H1 (cell line): ENCODE measurements around the gene CD79A. TPM values are rescaled to one million over a fixed set of nuclear protein-coding genes. Genes with fewer than 3 reads are reported as not detected.

Experiments
- CTCF ChIA-PET: fragments of 300-600 bp; sonication (Branson Sonifier 250); formaldehyde crosslinking; loops from one replicate; lab custom pipeline; 2021; ENCODE audit not compliant: partially characterized antibody; lab: Charles Lee
- POLR2A ChIA-PET: fragments of 300-600 bp; sonication (Branson Sonifier 250); formaldehyde crosslinking; loops from one replicate; lab custom pipeline; 2021; ENCODE audit warnings: inconsistent platforms; ENCODE audit not compliant: partially characterized antibody; lab: Charles Lee
- DNase-seq, 2 experiments: peaks; one replicate each; pipeline versions ENCODE4 v3.0.0 to v3.0.0-alpha.2; 2010 to 2022; ENCODE audit warnings: low spot score in 2 of 2, low read depth in 1 of 2, mixed read lengths in 1 of 2
- FAIRE-seq: peaks from 2 replicates; lab custom pipeline; 2011; peaks lifted over from hg19 to GRCh38; lab: Jason Lieb, UNC
- H2AFZ ChIP-seq: 2 replicates; pipeline ENCODE4 v1.8.1; 2012; ENCODE audit warnings: low read length, inconsistent platforms
- H2AK5ac ChIP-seq: 2 replicates; pipeline ENCODE4 v1.6.1; 2013; ENCODE audit warnings: low read depth, low read length
- H2BK120ac ChIP-seq: replicated peaks from 2 replicates; pipeline ENCODE3; 2013; ENCODE audit warnings: low read depth, low read length, inconsistent platforms
- H2BK12ac ChIP-seq: 2 replicates; pipeline ENCODE4 v1.6.1; 2013; ENCODE audit warnings: low read depth, low read length
- H2BK15ac ChIP-seq: 2 replicates; pipeline ENCODE4 v1.6.1; 2013; ENCODE audit warnings: low read length
- H2BK20ac ChIP-seq: 2 replicates; pipeline ENCODE4 v1.6.1; 2013; ENCODE audit warnings: low read length
- H2BK5ac ChIP-seq: 2 replicates; pipeline ENCODE4 v1.6.1; 2013; ENCODE audit warnings: low read depth, low read length
- H3K14ac ChIP-seq: 2 replicates; pipeline ENCODE4 v1.6.1; 2013; ENCODE audit warnings: inconsistent platforms; ENCODE audit not compliant: insufficient read length
- H3K18ac ChIP-seq: 2 replicates; pipeline ENCODE4 v1.6.1; 2013; ENCODE audit warnings: low read length; ENCODE audit errors: extremely low read depth
- H3K23ac ChIP-seq: 2 replicates; pipeline ENCODE4 v1.6.1; 2013; ENCODE audit warnings: inconsistent platforms; ENCODE audit not compliant: insufficient read length
- H3K23me2 ChIP-seq: 2 replicates; pipeline ENCODE4 v1.6.1; 2013; ENCODE audit warnings: low read depth, low read length
- H3K27ac ChIP-seq: 2 replicates; pipeline ENCODE4 v1.6.1; 2011; ENCODE audit warnings: low read depth, low read length, inconsistent platforms
- H3K27me3 ChIP-seq, 4 experiments: replicated peaks in 1 of 4; 1 replicate in 1 of 4; 2 replicates in 3 of 4; pipeline versions ENCODE4 v1.6.1 to v1.8.1; 2011 to 2013; ENCODE audit warnings: low read length in 3 of 4, mild to moderate bottlenecking in 3 of 4, inconsistent platforms in 2 of 4, mixed read lengths in 2 of 4, moderate library complexity in 1 of 4; ENCODE audit not compliant: control insufficient read depth in 3 of 4, insufficient read depth in 3 of 4; ENCODE audit errors: extremely low read depth in 1 of 4
- H3K36me3 ChIP-seq, 4 experiments: 2 replicates each; pipeline versions ENCODE4 v1.6.1 to v1.8.1; 2011 to 2013; ENCODE audit warnings: mild to moderate bottlenecking in 4 of 4, low read length in 3 of 4, moderate library complexity in 2 of 4, control low read depth in 1 of 4, inconsistent platforms in 1 of 4; ENCODE audit not compliant: insufficient read depth in 4 of 4, control insufficient read depth in 2 of 4
- H3K4ac ChIP-seq: replicated peaks from 2 replicates; pipeline ENCODE3; 2013; ENCODE audit warnings: low read length, low read depth, mixed read lengths, inconsistent platforms; ENCODE audit not compliant: insufficient read length
- H3K4me1 ChIP-seq, 4 experiments: replicated peaks in 1 of 4; 1 replicate in 1 of 4; 2 replicates in 3 of 4; pipeline versions ENCODE4 v1.6.1 to v1.8.1; 2011 to 2013; ENCODE audit warnings: low read length in 3 of 4, inconsistent platforms in 2 of 4, mixed read lengths in 1 of 4; ENCODE audit not compliant: insufficient read depth in 4 of 4, control insufficient read depth in 3 of 4
- H3K4me2 ChIP-seq, 2 experiments: 2 replicates each; pipeline versions ENCODE4 v1.6.1 to v1.8.1; 2011 to 2013; ENCODE audit warnings: low read depth in 2 of 2, low read length in 2 of 2, control low read depth in 1 of 2, inconsistent platforms in 1 of 2, mild to moderate bottlenecking in 1 of 2; ENCODE audit not compliant: insufficient read depth in 1 of 2
- H3K4me3 ChIP-seq, 4 experiments: fragments of 200-600, 300-600 bp in 1 of 4; sonication (generic), shearing (Covaris generic), sonication (Bioruptor Twin) in 1 of 4; 2 replicates each; pipeline versions ENCODE4 v1.5.1 to v1.8.1; 2011 to 2016; ENCODE audit warnings: low read length in 4 of 4, low read depth in 3 of 4, control low read depth in 2 of 4, inconsistent platforms in 2 of 4, mild to moderate bottlenecking in 2 of 4, mixed read lengths in 1 of 4, moderate library complexity in 1 of 4; ENCODE audit not compliant: insufficient read depth in 2 of 4; ENCODE audit errors: extremely low read depth in 1 of 4
- H3K56ac ChIP-seq: replicated peaks from 2 replicates; pipeline ENCODE3; 2013; ENCODE audit warnings: low read depth, mild to moderate bottlenecking, mixed read lengths, low read length, inconsistent platforms; ENCODE audit not compliant: insufficient read length
- H3K79me1 ChIP-seq: 2 replicates; pipeline ENCODE4 v1.6.1; 2013; ENCODE audit warnings: low read depth, low read length, control low read depth
- H3K79me2 ChIP-seq, 2 experiments: 2 replicates each; pipeline versions ENCODE4 v1.6.1 to v1.8.1; 2012 to 2013; ENCODE audit warnings: low read length in 2 of 2, mild to moderate bottlenecking in 2 of 2, inconsistent platforms in 1 of 2; ENCODE audit not compliant: insufficient read depth in 2 of 2, control insufficient read depth in 1 of 2
- H3K9ac ChIP-seq, 4 experiments: replicated peaks in 1 of 4; 1 replicate in 1 of 4; 2 replicates in 3 of 4; pipeline versions ENCODE4 v1.6.1 to v1.8.1; 2011 to 2013; ENCODE audit warnings: low read depth in 3 of 4, low read length in 3 of 4, control low read depth in 2 of 4, mild to moderate bottlenecking in 2 of 4, moderate library complexity in 2 of 4, inconsistent platforms in 1 of 4; ENCODE audit errors: extremely low read depth in 1 of 4
- H3K9me3 ChIP-seq, 2 experiments: 2 replicates each; pipeline versions ENCODE4 v1.6.1 to v1.8.1; 2012 to 2013; ENCODE audit warnings: mild to moderate bottlenecking in 2 of 2, moderate library complexity in 2 of 2, control low read depth in 1 of 2, inconsistent platforms in 1 of 2, low read depth in 1 of 2, low read length in 1 of 2, mixed read lengths in 1 of 2; ENCODE audit not compliant: insufficient read depth in 2 of 2
- H4K20me1 ChIP-seq, 2 experiments: replicated peaks in 1 of 2; 2 replicates each; pipeline versions ENCODE3 to v1.8.1; 2011 to 2013; ENCODE audit warnings: inconsistent platforms in 2 of 2, low read length in 2 of 2, mild to moderate bottlenecking in 1 of 2; ENCODE audit not compliant: insufficient read depth in 2 of 2, control insufficient read depth in 1 of 2
- H4K5ac ChIP-seq: 2 replicates; pipeline ENCODE4 v1.6.1; 2013; ENCODE audit warnings: low read length, low read depth, mixed read lengths, inconsistent platforms; ENCODE audit not compliant: insufficient read length
- H4K8ac ChIP-seq: 2 replicates; pipeline ENCODE4 v1.8.0; 2013; ENCODE audit warnings: mild to moderate bottlenecking, moderate library complexity, low read length, inconsistent platforms; ENCODE audit not compliant: insufficient read depth; ENCODE audit errors: extremely low read depth
- H4K91ac ChIP-seq: replicated peaks from 2 replicates; pipeline ENCODE3; 2013; ENCODE audit warnings: low read length, mixed read lengths, inconsistent platforms; ENCODE audit not compliant: insufficient read length
- CBX8 ChIP-seq: fragments of 300-800, 300-1000 bp; sonication (generic); IDR thresholded peaks from 2 replicates; pipeline ENCODE4 v1.7.1; 2016; ENCODE audit warnings: low read depth, low read length, borderline replicate concordance
- GTF2F1 ChIP-seq: IDR thresholded peaks from 2 replicates; pipeline ENCODE4 v1.6.1; 2012; ENCODE audit warnings: low read depth, low read length, improper control_type of control experiment, borderline replicate concordance
- HDAC6 ChIP-seq: IDR thresholded peaks from one replicate; pipeline ENCODE4 v1.7.1; 2012; ENCODE audit warnings: low read depth, mild to moderate bottlenecking, inconsistent platforms, low read length, moderate library complexity
- NRF1 ChIP-seq: IDR thresholded peaks from 2 replicates; pipeline ENCODE4 v1.6.1; 2011; ENCODE audit warnings: mild to moderate bottlenecking, low read depth, low read length, improper control_type of control experiment
- POLR2A ChIP-seq, 2 experiments: IDR thresholded peaks; 1 replicate in 1 of 2; 2 replicates in 1 of 2; pipeline ENCODE4 v1.6.1; 2011; ENCODE audit warnings: low read depth in 2 of 2, low read length in 2 of 2, mild to moderate bottlenecking in 2 of 2; ENCODE audit errors: control extremely low read depth in 1 of 2
- RNF2 ChIP-seq: fragments of 200-900, 300-1000 bp; sonication (generic); IDR thresholded peaks from 2 replicates; pipeline ENCODE4 v1.7.1; 2016; ENCODE audit warnings: borderline replicate concordance, low read depth, mild to moderate bottlenecking, antibody characterized with exemption, low read length; ENCODE audit not compliant: poor library complexity, severe bottlenecking; ENCODE audit errors: missing control alignments
- SIX5 ChIP-seq: IDR thresholded peaks from 2 replicates; pipeline ENCODE4 v1.6.1; 2011; ENCODE audit warnings: mild to moderate bottlenecking, low read depth, low read length
- SUZ12 ChIP-seq: fragments of 200-600 bp; sonication (generic); IDR thresholded peaks from 2 replicates; pipeline ENCODE4 v1.6.1; 2012; ENCODE audit warnings: mild to moderate bottlenecking, inconsistent platforms, low read length, moderate library complexity, mixed read lengths
- TAF7 ChIP-seq: optimal IDR thresholded peaks from 2 replicates; pipeline ENCODE3; 2011; ENCODE audit warnings: low read depth, mild to moderate bottlenecking, inconsistent platforms, low read length, moderate library complexity, borderline replicate concordance
- WGBS, 2 experiments: shearing (Covaris generic) in 1 of 2; methylation state at CpG; one replicate each; pipeline versions ENCODE4 v1.1.6 to v1.1.7; 2013 to 2015; ENCODE audit warnings: low lambda C conversion rate in 2 of 2, mixed read lengths in 2 of 2, inconsistent platforms in 1 of 2, low coverage in 1 of 2, missing lambda C conversion rate in 1 of 2; ENCODE audit not compliant: insufficient replicate concordance in 2 of 2, insufficient coverage in 1 of 2, insufficient read length in 1 of 2; ENCODE audit errors: extremely low coverage in 1 of 2, missing lambda C conversion rate in 1 of 2; 5-methylcytosine and 5-hydroxymethylcytosine counted together
- polyA plus RNA-seq, 7 experiments: library from polyadenylated mRNA; depleted of rRNA in 3 of 7; stranded (reverse) in 5 of 7; unstranded in 2 of 7; fragments of >200 nt in 5 of 7; fragments of 200-250 nt in 2 of 7; gene quantifications; 1 replicate in 5 of 7; 2 replicates in 1 of 7; 4 replicates in 1 of 7; pipeline versions ENCODE4 v1.2.1 to v1.2.3, GENCODE V29; 2011 to 2013; ENCODE audit warnings: missing spikeins in 2 of 7, mixed read lengths in 2 of 7
- total RNA-seq: library from RNA; stranded (reverse); fragmentation: NEBNext Ultra II Directional; extraction: Animal tissue kit (Norgen Biotek cat#: 25700); gene quantifications from 2 replicates; pipeline ENCODE4 v1.2.1, GENCODE V29; 2021

CD79A gene
- total and polyA plus RNA-seq, 2 of the 8 experiments (the other 6 are each of a cell fraction or from before 2014, with no cell fraction given): 0.54 to 0.77 TPM

- no peak overlapping the region for H2BK15ac ChIP-seq
- H3K18ac ChIP-seq: no peak overlapping the region
- H3K9ac ChIP-seq: no peak overlapping the region
- H3K27me3 ChIP-seq: peaks cover 36 to 47% (median 44%) of the 10 kb centered on the region in 4 experiments
- peaks cover 0 to 14% (median 3%) of the 10 kb centered on the region in 4 experiments; a peak in 5 of 7 replicates for H3K4me1 ChIP-seq
- no peak overlapping the region for H2BK5ac ChIP-seq
- no peak overlapping the region for H2AFZ ChIP-seq
- ChIA-PET POLR2A (interaction anchor here (1.0 to 13.1 kb wide), 8 partner anchors 9 to 49 kb away, joined by 3 to 167 read pairs (median 6); partner anchors contain the start of gene ERFL), CTCF (interaction anchor here (0.9 to 1.2 kb wide), 3 partner anchors 10 to 34 kb away, joined by 3 read pairs; no protein-coding TSS in a partner anchor)
- H2BK120ac ChIP-seq: no peak overlapping the region
- H3K4me3 ChIP-seq: no peak overlapping the region
- H2BK12ac ChIP-seq: no peak overlapping the region
- no peak for FAIRE-seq
- DNase-seq: no peak
- 77% methylated on average over 9 of the region's 11 CpGs; no CpG with 5 or more reads in 1 of the 2 experiments for WGBS, 2 experiments
- peaks cover 6 to 22% of the 10 kb centered on the region in 2 experiments for H4K20me1 ChIP-seq
- H2AK5ac ChIP-seq: no peak overlapping the region
- no peak overlapping the region for H3K23ac ChIP-seq
- peaks cover 0 to 8% (median 3%) of the 10 kb centered on the region in 4 experiments for H3K36me3 ChIP-seq
- no peak overlapping the region for H3K4ac ChIP-seq
- no peak overlapping the region for H3K27ac ChIP-seq
- no peak overlapping the region for H4K8ac ChIP-seq
- no peak overlapping the region for H2BK20ac ChIP-seq
- no peaks in the 10 kb centered on the region for H3K9me3 ChIP-seq
- H3K23me2 ChIP-seq: peaks cover 5% of the 10 kb centered on the region; the same call in 1 of the 2 replicates
- no peak overlapping the region for H3K56ac ChIP-seq
- no peak overlapping the region for H4K5ac ChIP-seq
- peaks cover 2% of the 10 kb centered on the region; the same call in 1 of the 2 replicates for H3K79me1 ChIP-seq
- H3K4me2 ChIP-seq: no peak overlapping the region
- no peaks in the 10 kb centered on the region for H3K79me2 ChIP-seq
- H3K14ac ChIP-seq: no peak overlapping the region
- H4K91ac ChIP-seq: no peak overlapping the region
- TF ChIP-seq POLR2A (IDR thresholded peaks at IDR 0.05; ENCODE audit: control extremely low read depth in 1 of 2, low read depth in 2 of 2, low read length in 2 of 2) (no peak), HDAC6 (no peak), NRF1 (no peak), SUZ12 (no peak), CBX8 (no peak), RNF2 (no peak), GTF2F1 (no peak), SIX5 (no peak), TAF7 (no peak)
These were observed 31.8 kb downstream of the CD79A start for GRCh38 chr19:41908724-41909464.
